Panc1 (cell line): ENCODE data around the gene DCAF17. TPM values are rescaled to one million over a fixed set of nuclear protein-coding genes. Genes with fewer than 3 reads are reported as not detected.

Source experiments
- ATAC-seq: fragments of 200-7000 bp; cut with Tn5 transposase; 2 replicates; pipeline ENCODE4 v1.9.1; 2020; ENCODE audit warnings: mild to moderate bottlenecking, moderate library complexity
- BruUV-seq: library from RNA; stranded (reverse); fragments of 400-500 nt; replicated peaks from 2 replicates; lab custom pipeline; 2021; lab: Mats Ljungman, UMichigan
- CTCF ChIA-PET: fragments of 300-600 bp; sonication (Branson Sonifier 250); formaldehyde crosslinking; loops from one replicate; lab custom pipeline; 2022; ENCODE audit warnings: antibody characterized with exemption; lab: Charles Lee
- POLR2A ChIA-PET: fragments of 300-600 bp; sonication (Branson Sonifier 250); formaldehyde crosslinking; loops from one replicate; lab custom pipeline; 2022; ENCODE audit warnings: antibody characterized with exemption; lab: Charles Lee
- DNase-seq: peaks from one replicate; pipeline ENCODE4 v3.0.0-alpha.2; 2010; ENCODE audit warnings: low read depth, low spot score
- H3K27ac ChIP-seq: 2 replicates; pipeline ENCODE4 v1.5.1; 2011; ENCODE audit warnings: mild to moderate bottlenecking, low read length, inconsistent platforms
- H3K27me3 ChIP-seq: fragments of 200-500 bp; sonication (Bioruptor generic); 2 replicates; pipeline ENCODE4 v1.6.0; 2014; ENCODE audit warnings: low read length, inconsistent platforms; ENCODE audit not compliant: control insufficient read depth, insufficient read depth
- H3K36me3 ChIP-seq: fragments of 200-500 bp; sonication (Bioruptor generic); 2 replicates; pipeline ENCODE4 v1.5.1; 2014; ENCODE audit warnings: inconsistent platforms, mild to moderate bottlenecking, low read length, moderate library complexity; ENCODE audit not compliant: control insufficient read depth, insufficient read depth
- H3K4me1 ChIP-seq: 2 replicates; pipeline ENCODE4 v1.5.1; 2011; ENCODE audit warnings: inconsistent platforms, mild to moderate bottlenecking, low read length, moderate library complexity; ENCODE audit not compliant: control insufficient read depth, insufficient read depth
- H3K4me3 ChIP-seq, 2 experiments: 2 replicates each; pipeline ENCODE4 v1.5.1; 2011 to 2012; ENCODE audit warnings: low read depth in 2 of 2, low read length in 2 of 2, mild to moderate bottlenecking in 2 of 2, inconsistent platforms in 1 of 2, moderate library complexity in 1 of 2
- H3K9me3 ChIP-seq: fragments of 200-500 bp; sonication (Bioruptor generic); 2 replicates; pipeline ENCODE4 v1.5.1; 2014; ENCODE audit warnings: low read depth, mild to moderate bottlenecking, inconsistent platforms, low read length, moderate library complexity; ENCODE audit not compliant: control insufficient read depth, insufficient read depth
- POLR2AphosphoS5 ChIP-seq: IDR thresholded peaks from 2 replicates; pipeline ENCODE4 v1.6.1; 2012; ENCODE audit warnings: mild to moderate bottlenecking, low read depth, low read length, moderate library complexity
- SIN3A ChIP-seq: IDR thresholded peaks from 2 replicates; pipeline ENCODE4 v1.6.1; 2012; ENCODE audit warnings: low read depth, mild to moderate bottlenecking, low read length, moderate library complexity, borderline replicate concordance; ENCODE audit not compliant: insufficient read depth
- TCF7L2 ChIP-seq: IDR thresholded peaks from 2 replicates; pipeline ENCODE4 v1.6.1; 2011; ENCODE audit warnings: mild to moderate bottlenecking, low read depth, low read length, inconsistent platforms
- in situ Hi-C: cut with HindIII; loops from 2 replicates; pipeline ENCODE4 v1.10.0; 2016; ENCODE audit warnings: low sequenced_read_pairs, low pct_unique_long_range_greater_than_20kb
- intact Hi-C: fragments of 100-400 bp; cut with micrococcal nuclease; formaldehyde crosslinking; loops from one replicate; pipeline ENCODE4 v1.10.0; 2022; ENCODE audit not compliant: unreplicated experiment
- total RNA-seq: library from RNA; stranded (reverse); gene quantifications from one replicate; pipeline ENCODE4 v1.2.1, GENCODE V29; 2021; ENCODE audit not compliant: unreplicated experiment
- TF ChIP-seq, protein P1 (sequence below), 2 experiments: IDR thresholded peaks; 2 replicates each; pipeline ENCODE4 v1.6.1; 2011 to 2012; ENCODE audit warnings: low read depth in 2 of 2, control low read depth in 1 of 2, low read length in 1 of 2, mild to moderate bottlenecking in 1 of 2, moderate library complexity in 1 of 2; ENCODE audit not compliant: insufficient read depth in 1 of 2
- TF ChIP-seq, protein P2 (sequence below): fragments of 450-650 bp; IDR thresholded peaks from 2 replicates; pipeline ENCODE4 v1.5.1; 2017; ENCODE audit warnings: mild to moderate bottlenecking

Gene DCAF17
- total RNA-seq, 1 experiment from 2014 or later, result 19.0 TPM

DNA sequence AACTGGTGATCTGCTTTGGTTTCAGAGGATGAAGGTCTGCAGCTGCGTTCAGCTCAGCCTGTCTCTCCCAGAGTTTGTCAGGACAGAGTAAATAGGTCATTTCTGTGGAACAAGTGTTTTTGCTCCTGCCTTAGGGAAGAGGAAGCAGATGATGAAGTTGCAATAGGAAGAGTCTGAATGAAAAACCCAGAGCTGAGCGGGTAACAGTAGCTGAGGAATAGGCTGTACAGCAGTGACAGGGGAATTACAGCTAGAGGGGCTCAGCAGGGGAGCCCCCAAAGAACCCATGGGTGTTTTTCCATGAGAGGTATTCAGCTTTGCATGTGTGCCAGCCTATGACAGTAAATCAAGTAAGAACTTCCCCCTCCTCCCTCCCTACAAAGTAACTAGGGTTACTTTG is 78.0 kb downstream of the DCAF17 start:
- intact Hi-C loops, result no loop called here
- ChIA-PET POLR2A (no interaction called here), CTCF (no interaction called here)
- ATAC-seq (no peak; the same call in 1 of the 2 replicates), DNase-seq (no peak)
- no peaks in the 10 kb centered on the region for H3K9me3 ChIP-seq
- TF ChIP-seq, protein P1, sequence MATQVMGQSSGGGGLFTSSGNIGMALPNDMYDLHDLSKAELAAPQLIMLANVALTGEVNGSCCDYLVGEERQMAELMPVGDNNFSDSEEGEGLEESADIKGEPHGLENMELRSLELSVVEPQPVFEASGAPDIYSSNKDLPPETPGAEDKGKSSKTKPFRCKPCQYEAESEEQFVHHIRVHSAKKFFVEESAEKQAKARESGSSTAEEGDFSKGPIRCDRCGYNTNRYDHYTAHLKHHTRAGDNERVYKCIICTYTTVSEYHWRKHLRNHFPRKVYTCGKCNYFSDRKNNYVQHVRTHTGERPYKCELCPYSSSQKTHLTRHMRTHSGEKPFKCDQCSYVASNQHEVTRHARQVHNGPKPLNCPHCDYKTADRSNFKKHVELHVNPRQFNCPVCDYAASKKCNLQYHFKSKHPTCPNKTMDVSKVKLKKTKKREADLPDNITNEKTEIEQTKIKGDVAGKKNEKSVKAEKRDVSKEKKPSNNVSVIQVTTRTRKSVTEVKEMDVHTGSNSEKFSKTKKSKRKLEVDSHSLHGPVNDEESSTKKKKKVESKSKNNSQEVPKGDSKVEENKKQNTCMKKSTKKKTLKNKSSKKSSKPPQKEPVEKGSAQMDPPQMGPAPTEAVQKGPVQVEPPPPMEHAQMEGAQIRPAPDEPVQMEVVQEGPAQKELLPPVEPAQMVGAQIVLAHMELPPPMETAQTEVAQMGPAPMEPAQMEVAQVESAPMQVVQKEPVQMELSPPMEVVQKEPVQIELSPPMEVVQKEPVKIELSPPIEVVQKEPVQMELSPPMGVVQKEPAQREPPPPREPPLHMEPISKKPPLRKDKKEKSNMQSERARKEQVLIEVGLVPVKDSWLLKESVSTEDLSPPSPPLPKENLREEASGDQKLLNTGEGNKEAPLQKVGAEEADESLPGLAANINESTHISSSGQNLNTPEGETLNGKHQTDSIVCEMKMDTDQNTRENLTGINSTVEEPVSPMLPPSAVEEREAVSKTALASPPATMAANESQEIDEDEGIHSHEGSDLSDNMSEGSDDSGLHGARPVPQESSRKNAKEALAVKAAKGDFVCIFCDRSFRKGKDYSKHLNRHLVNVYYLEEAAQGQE (IDR thresholded peaks at IDR 0.05; ENCODE audit: insufficient read depth in 1 of 2, low read depth in 2 of 2, low read length in 1 of 2), result no peak
- TF ChIP-seq POLR2AphosphoS5, result no peak
- TF ChIP-seq TCF7L2, result no peak
- TF ChIP-seq, protein P2, sequence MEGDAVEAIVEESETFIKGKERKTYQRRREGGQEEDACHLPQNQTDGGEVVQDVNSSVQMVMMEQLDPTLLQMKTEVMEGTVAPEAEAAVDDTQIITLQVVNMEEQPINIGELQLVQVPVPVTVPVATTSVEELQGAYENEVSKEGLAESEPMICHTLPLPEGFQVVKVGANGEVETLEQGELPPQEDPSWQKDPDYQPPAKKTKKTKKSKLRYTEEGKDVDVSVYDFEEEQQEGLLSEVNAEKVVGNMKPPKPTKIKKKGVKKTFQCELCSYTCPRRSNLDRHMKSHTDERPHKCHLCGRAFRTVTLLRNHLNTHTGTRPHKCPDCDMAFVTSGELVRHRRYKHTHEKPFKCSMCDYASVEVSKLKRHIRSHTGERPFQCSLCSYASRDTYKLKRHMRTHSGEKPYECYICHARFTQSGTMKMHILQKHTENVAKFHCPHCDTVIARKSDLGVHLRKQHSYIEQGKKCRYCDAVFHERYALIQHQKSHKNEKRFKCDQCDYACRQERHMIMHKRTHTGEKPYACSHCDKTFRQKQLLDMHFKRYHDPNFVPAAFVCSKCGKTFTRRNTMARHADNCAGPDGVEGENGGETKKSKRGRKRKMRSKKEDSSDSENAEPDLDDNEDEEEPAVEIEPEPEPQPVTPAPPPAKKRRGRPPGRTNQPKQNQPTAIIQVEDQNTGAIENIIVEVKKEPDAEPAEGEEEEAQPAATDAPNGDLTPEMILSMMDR, result no peak
- no peak for TF ChIP-seq SIN3A
- peaks cover 8% of the 10 kb centered on the region; the same call in 1 of the 2 replicates for H3K27me3 ChIP-seq
- in situ Hi-C loops, result no loop called here
- H3K4me1 ChIP-seq, result no peaks in the 10 kb centered on the region
- BruUV-seq, result no TSS peak
- no peaks in the 10 kb centered on the region for H3K36me3 ChIP-seq
- no peak overlapping the region for H3K27ac ChIP-seq
- no peak overlapping the region for H3K4me3 ChIP-seq

DNA sequence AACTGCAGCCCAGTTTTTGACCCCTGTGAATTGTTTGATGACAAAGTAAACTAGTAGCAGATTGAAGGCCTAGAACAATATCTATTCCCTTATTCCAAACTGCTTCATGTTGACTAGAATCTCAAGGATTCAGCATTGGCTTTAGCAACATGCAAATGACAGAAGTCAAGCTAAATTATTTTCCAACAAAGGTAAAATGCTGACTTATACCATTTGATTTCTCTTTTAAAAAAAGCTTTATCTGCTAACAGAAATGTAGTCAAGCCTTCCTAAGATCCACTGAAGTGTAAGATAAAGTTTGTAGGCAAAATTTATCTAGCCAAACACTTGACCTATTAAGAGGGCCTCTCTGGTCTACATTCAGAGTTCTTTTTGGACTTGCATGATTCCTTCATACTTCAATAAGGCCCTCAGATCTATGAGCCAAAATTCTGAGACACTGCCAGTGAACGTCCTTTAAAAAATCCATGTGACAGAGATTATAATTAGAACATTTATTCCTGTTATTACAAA is 78.7 kb downstream of the DCAF17 start:
- ChIA-PET CTCF (no interaction called here), POLR2A (no interaction called here)
- no TSS peak for BruUV-seq
- H3K27me3 ChIP-seq, result peaks cover 6% of the 10 kb centered on the region; the same call in 1 of the 2 replicates
- H3K4me1 ChIP-seq, result no peaks in the 10 kb centered on the region
- in situ Hi-C loops (no loop called here), intact Hi-C loops (no loop called here)
- TF ChIP-seq POLR2AphosphoS5, result no peak
- no peaks in the 10 kb centered on the region for H3K36me3 ChIP-seq
- H3K9me3 ChIP-seq, result no peaks in the 10 kb centered on the region
- no peak overlapping the region for H3K27ac ChIP-seq
- ATAC-seq (no peak), DNase-seq (no peak)
- no peak overlapping the region for H3K4me3 ChIP-seq

DNA sequence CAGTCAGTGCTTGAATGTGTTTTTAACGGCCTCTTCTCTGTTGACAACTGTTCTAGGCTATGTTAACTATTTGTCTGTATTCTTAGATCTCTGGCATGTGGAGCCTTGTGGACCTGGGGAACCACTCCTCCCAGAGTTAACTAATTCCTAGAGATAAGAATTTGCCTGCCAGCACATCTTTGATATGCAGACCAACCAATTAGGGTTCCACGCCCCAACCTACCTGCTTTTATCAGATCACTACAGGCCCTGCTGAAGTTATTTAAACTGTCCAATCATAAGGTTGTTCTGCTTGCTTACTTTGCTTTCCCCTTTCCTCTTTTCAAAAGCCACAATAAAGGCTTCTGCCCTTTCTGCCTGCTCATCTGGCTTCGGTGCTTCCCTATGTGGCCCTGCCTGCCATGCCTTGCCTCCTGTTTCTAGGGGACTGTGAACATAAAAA is 79.7 kb downstream of the DCAF17 start:
- in situ Hi-C loops (no loop called here), intact Hi-C loops (no loop called here)
- Histone ChIP-seq H3K27me3 (peaks cover 5% of the 10 kb centered on the region; the same call in 1 of the 2 replicates), H3K4me3 (no peak overlapping the region), H3K36me3 (no peaks in the 10 kb centered on the region), H3K4me1 (no peaks in the 10 kb centered on the region), H3K27ac (no peak overlapping the region), H3K9me3 (no peaks in the 10 kb centered on the region)
- ChIA-PET CTCF (no interaction called here), POLR2A (no interaction called here)
- no TSS peak for BruUV-seq
- no peak for DNase-seq
- TF ChIP-seq, protein P1 (IDR thresholded peaks at IDR 0.05; ENCODE audit: insufficient read depth in 1 of 2, low read depth in 2 of 2, low read length in 1 of 2), result no peak
- TF ChIP-seq, protein P2, result no peak
- ATAC-seq, result no peak
